ENCODE results near the gene CNPPD1. TPM values are rescaled to one million over a fixed set of nuclear protein-coding genes. Genes with fewer than 3 reads are reported as not detected.

The CNPPD1 gene
- total RNA-seq, 1 experiment from 2014 or later, result 40.6 TPM

DNA sequence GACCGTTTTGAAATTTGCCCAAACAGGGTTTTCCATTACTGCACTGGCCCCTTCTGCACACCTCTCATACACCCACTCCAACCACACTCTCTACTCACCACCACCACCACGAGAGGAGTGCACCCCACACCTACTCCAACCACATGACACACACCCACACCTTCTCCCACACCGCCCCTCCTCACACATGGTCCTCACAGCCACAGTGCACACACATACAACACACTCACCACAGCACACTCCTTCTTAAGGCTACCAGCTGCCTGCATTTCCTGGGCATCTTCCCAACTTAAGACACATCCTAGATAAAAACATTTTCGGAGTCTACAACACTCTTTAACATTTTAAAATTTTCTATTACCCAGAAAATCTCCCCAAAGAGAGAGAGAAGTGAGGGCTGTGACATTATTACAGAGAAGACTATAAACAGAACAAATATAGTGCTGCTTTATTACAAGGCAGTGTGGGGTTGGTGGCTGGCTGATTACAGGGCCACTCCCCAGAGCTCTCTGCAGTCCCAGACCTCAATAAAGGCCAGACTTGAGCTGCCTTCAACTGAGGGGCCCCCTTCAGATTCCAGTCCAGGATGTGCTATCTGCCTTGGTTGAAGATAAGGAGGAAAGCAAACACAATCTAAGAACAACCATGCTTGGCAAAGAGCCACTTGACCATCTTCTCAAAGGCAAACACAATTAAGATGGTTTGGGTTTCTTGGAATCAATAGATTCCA, 52.2 kb downstream of the CNPPD1 start:
- Mint-ChIP-seq H3K27me3 (ENCODE audit: unreplicated experiment) (no peaks in the 10 kb centered on the region), H3K4me3 (ENCODE audit: low read depth, unreplicated experiment) (peak overlapping the region; percentile 10), H3K4me1 (ENCODE audit: low read depth, unreplicated experiment) (peaks cover 65% of the 10 kb centered on the region), H3K9me3 (ENCODE audit: low read depth, unreplicated experiment) (no peaks in the 10 kb centered on the region), H3K27ac (ENCODE audit: unreplicated experiment) (peak overlapping the region; percentile 28), H3K36me3 (ENCODE audit: insufficient read depth, unreplicated experiment) (peaks cover 11% of the 10 kb centered on the region)
- intact Hi-C loops (cut with micrococcal nuclease; ENCODE audit: unreplicated experiment), result loop anchor here (5.0 kb wide), 3 partner anchors 33 to 112 kb away; no protein-coding TSS in a partner anchor
- DNase-seq, result no peak
- no TSS peak for BruUV-seq (replicated peaks)
- TF ChIP-seq, protein P1, sequence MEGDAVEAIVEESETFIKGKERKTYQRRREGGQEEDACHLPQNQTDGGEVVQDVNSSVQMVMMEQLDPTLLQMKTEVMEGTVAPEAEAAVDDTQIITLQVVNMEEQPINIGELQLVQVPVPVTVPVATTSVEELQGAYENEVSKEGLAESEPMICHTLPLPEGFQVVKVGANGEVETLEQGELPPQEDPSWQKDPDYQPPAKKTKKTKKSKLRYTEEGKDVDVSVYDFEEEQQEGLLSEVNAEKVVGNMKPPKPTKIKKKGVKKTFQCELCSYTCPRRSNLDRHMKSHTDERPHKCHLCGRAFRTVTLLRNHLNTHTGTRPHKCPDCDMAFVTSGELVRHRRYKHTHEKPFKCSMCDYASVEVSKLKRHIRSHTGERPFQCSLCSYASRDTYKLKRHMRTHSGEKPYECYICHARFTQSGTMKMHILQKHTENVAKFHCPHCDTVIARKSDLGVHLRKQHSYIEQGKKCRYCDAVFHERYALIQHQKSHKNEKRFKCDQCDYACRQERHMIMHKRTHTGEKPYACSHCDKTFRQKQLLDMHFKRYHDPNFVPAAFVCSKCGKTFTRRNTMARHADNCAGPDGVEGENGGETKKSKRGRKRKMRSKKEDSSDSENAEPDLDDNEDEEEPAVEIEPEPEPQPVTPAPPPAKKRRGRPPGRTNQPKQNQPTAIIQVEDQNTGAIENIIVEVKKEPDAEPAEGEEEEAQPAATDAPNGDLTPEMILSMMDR (IDR thresholded peaks at IDR 0.05; ENCODE audit: unreplicated experiment), result no peak
- CTCF ChIA-PET, result interaction anchor here (0.7 to 1.8 kb wide), 3 partner anchors 20 to 66 kb away, joined by 3 to 7 read pairs (median 4); no protein-coding TSS in a partner anchor

DNA sequence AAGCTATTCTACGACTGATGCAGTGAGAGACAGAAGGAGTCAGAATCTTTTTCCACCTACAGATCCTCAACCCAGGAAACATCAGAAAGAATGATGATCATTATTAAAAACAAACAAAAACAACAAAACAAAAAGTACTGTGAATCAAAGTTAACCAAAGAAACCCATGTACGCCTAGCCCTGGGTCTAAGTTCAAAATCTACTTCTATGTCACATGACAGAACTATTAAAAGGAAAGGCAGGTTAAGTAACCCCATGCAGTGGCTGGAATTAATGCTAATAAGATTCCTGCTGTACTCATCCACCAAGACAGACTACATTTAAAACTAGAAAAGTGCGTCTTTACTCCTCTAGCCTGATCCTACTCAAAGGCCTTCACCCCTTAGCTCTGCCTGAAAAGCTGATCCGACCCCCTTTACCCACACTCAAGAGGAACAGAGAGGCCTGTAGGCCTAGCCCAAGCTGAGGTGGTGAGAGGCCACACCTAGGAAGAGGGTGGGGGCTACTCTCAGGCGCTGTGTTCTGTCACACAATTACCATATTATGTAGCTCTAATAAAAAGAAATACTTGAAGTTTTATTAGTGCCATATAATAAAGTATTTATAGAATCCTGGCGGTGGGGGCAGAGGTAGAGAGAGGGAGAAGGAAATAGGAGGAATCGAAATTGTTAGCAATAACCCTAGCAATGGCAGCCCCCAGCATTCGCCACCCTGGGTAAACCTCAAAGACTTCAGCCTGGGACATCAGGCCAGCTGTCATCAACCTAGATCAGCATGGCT, 53.2 kb downstream of the CNPPD1 start:
- H3K9me3 Mint-ChIP-seq (ENCODE audit: low read depth, unreplicated experiment), result no peaks in the 10 kb centered on the region
- no TSS peak for BruUV-seq (replicated peaks)
- H3K27ac Mint-ChIP-seq (ENCODE audit: unreplicated experiment), result peak overlapping the region; percentile 28
- intact Hi-C loops (cut with micrococcal nuclease; ENCODE audit: unreplicated experiment), result loop anchor here (5.0 kb wide), 3 partner anchors 34 to 111 kb away; no protein-coding TSS in a partner anchor
- CTCF ChIA-PET, result interaction anchor here (1.1 to 1.9 kb wide), 4 partner anchors 16 to 65 kb away, joined by 3 to 7 read pairs (median 5); no protein-coding TSS in a partner anchor
- no peak overlapping the region for H3K4me3 Mint-ChIP-seq (ENCODE audit: low read depth, unreplicated experiment)
- DNase-seq, result no peak
- peaks cover 11% of the 10 kb centered on the region for H3K36me3 Mint-ChIP-seq (ENCODE audit: insufficient read depth, unreplicated experiment)
- H3K4me1 Mint-ChIP-seq (ENCODE audit: low read depth, unreplicated experiment), result peaks cover 65% of the 10 kb centered on the region
- TF ChIP-seq, protein P1 (IDR thresholded peaks at IDR 0.05; ENCODE audit: unreplicated experiment), result no peak
- no peaks in the 10 kb centered on the region for H3K27me3 Mint-ChIP-seq (ENCODE audit: unreplicated experiment)

DNA sequence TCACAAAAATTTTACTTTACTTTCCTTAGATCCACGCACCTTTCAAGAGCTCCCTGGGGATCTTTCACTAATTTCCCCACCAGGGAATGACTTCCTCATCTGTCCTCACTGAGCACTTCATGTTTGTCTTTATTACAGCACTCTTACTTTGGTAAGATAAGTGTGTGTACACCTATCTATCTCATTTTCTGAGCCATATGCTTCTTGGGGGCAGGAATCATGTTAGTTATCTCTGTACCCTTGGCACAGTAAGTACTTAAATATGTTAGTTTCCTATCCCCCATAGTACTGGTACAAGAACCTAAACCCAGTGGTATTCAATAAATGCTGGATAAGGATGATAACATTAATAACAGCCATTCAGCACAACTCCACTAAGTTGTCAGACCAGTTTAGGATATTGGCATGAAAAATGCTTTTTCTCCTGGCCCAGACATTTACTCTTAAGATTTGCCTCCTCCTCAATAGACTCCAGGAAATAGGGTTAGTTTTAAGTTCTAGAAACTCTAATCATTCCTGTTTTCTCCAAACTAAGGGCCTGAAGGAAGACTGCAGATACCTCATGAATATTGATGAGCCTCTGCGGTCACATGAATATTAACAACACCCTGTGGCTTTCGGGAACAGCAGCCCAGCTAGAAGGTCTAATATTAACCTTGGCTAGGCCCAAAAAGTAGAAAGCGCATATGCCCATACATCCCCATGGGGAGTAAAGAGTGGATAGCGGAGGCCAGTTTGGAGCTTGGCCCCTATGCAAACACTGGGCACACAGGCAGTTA, 54.3 kb downstream of the CNPPD1 start:
- H3K9me3 Mint-ChIP-seq (ENCODE audit: low read depth, unreplicated experiment), result no peaks in the 10 kb centered on the region
- intact Hi-C loops (cut with micrococcal nuclease; ENCODE audit: unreplicated experiment), result loop anchor here (5.0 kb wide), 3 partner anchors 35 to 110 kb away; no protein-coding TSS in a partner anchor
- no peaks in the 10 kb centered on the region for H3K27me3 Mint-ChIP-seq (ENCODE audit: unreplicated experiment)
- no peak overlapping the region for H3K27ac Mint-ChIP-seq (ENCODE audit: unreplicated experiment)
- H3K4me3 Mint-ChIP-seq (ENCODE audit: low read depth, unreplicated experiment), result no peak overlapping the region
- H3K4me1 Mint-ChIP-seq (ENCODE audit: low read depth, unreplicated experiment), result peaks cover 57% of the 10 kb centered on the region
- no TSS peak for BruUV-seq (replicated peaks)
- H3K36me3 Mint-ChIP-seq (ENCODE audit: insufficient read depth, unreplicated experiment), result peaks cover 11% of the 10 kb centered on the region
- CTCF ChIA-PET, result interaction anchor here (0.7 to 6.9 kb wide), 9 partner anchors 15 to 824 kb away, joined by 3 to 71 read pairs (median 5); no protein-coding TSS in a partner anchor
- DNase-seq, result peak; percentile 16
- TF ChIP-seq, protein P1 (IDR thresholded peaks at IDR 0.05; ENCODE audit: unreplicated experiment), result no peak

Other genes starting within 250 kb of the CNPPD1 start
- 0.59 and 0.86 TPM in 2 replicates for gene CDK5R2, start 217.3 kb downstream of the CNPPD1 start, total RNA-seq (2022)
- not detected in 2 replicates for gene FEV, start 191.7 kb downstream of the CNPPD1 start, total RNA-seq (2022)
- not detected in 2 replicates for gene CRYBA2, start 183.5 kb downstream of the CNPPD1 start, total RNA-seq (2022)
- gene CFAP65, start 135.4 kb downstream of the CNPPD1 start, total RNA-seq (2022), result 0.68 and 1.3 TPM in 2 replicates
- 9.0 and 15.8 TPM in 2 replicates for gene IHH, start 116.0 kb downstream of the CNPPD1 start, total RNA-seq (2022)
- gene NHEJ1, start 16.1 kb downstream of the CNPPD1 start, total RNA-seq (2022), result 12.1 and 12.4 TPM in 2 replicates
- gene SLC23A3, start 6.9 kb downstream of the CNPPD1 start, total RNA-seq (2022), result 4.4 and 6.0 TPM in 2 replicates
- gene RETREG2, start 1.4 kb upstream of the CNPPD1 start, total RNA-seq (2022), result 67.9 and 69.7 TPM in 2 replicates
- gene ZFAND2B, start 29.9 kb upstream of the CNPPD1 start, total RNA-seq (2022), result 25.7 and 30.0 TPM in 2 replicates
- 11.7 and 12.1 TPM in 2 replicates for gene ABCB6, start 42.0 kb upstream of the CNPPD1 start, total RNA-seq (2022)
- gene ATG9A, start 52.7 kb upstream of the CNPPD1 start, total RNA-seq (2022), result 36.6 and 42.4 TPM in 2 replicates
- 44.1 and 56.6 TPM in 2 replicates for gene ANKZF1, start 52.9 kb upstream of the CNPPD1 start, total RNA-seq (2022)
- 7.6 and 12.1 TPM in 2 replicates for gene GLB1L, start 68.5 kb upstream of the CNPPD1 start, total RNA-seq (2022)
- gene STK16, start 68.6 kb upstream of the CNPPD1 start, total RNA-seq (2022), result 26.7 and 27.0 TPM in 2 replicates
- not detected in 2 replicates for gene TUBA4B, start 76.3 kb upstream of the CNPPD1 start, total RNA-seq (2022)
- 68.8 and 97.9 TPM in 2 replicates for gene TUBA4A, start 77.0 kb upstream of the CNPPD1 start, total RNA-seq (2022)
- gene DNAJB2, start 102.4 kb upstream of the CNPPD1 start, total RNA-seq (2022), result 55.1 and 68.2 TPM in 2 replicates
- gene PTPRN, start 132.5 kb upstream of the CNPPD1 start, total RNA-seq (2022), result not detected in 2 replicates
- gene RESP18, start 155.8 kb upstream of the CNPPD1 start, total RNA-seq (2022), result not detected in 2 replicates
- gene DNPEP, start 211.0 kb upstream of the CNPPD1 start, total RNA-seq (2022), result 70.3 and 75.1 TPM in 2 replicates
- gene DES, start 241.5 kb upstream of the CNPPD1 start, total RNA-seq (2022), result not detected in 2 replicates